Testis (tissue), 2 donors: ENCODE results near the gene KCNAB1.

Experiments
- POLR2A ChIP-seq: fragments of 450-650 bp; IDR thresholded peaks from one replicate; pipeline ENCODE4 v1.6.1; 2017; ENCODE audit warnings: antibody characterized with exemption, mild to moderate bottlenecking, moderate library complexity
- TF ChIP-seq, protein P1 (sequence below), 3 experiments: fragments of 450-650 bp in 2 of 3; fragments of 200-600 bp in 1 of 3; sonication (generic) in 1 of 3; IDR thresholded peaks; one replicate each; pipeline ENCODE4 v1.5.1; 2016 to 2019; ENCODE audit warnings: antibody characterized with exemption in 3 of 3, mild to moderate bottlenecking in 2 of 3, moderate library complexity in 1 of 3

DNA sequence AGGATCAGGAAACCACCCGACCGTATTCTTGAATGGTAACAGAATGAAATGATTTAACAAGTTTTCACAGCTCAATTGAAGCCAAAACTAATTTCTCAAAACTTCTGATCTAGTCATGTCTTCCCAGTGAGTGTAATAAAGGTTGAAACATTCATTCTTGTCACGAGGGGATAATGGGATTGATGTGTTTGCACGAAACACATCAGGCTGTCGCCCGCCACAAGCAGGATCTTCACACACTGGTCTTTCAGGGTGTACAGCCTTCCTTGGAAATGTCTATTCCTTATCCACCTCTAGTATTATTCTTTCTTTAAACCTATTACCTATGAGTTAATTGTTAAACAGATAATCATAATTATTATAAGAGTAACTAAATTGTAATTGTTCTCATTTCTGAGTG, 94.3 kb downstream of the KCNAB1 start:
- TF ChIP-seq, protein P1, sequence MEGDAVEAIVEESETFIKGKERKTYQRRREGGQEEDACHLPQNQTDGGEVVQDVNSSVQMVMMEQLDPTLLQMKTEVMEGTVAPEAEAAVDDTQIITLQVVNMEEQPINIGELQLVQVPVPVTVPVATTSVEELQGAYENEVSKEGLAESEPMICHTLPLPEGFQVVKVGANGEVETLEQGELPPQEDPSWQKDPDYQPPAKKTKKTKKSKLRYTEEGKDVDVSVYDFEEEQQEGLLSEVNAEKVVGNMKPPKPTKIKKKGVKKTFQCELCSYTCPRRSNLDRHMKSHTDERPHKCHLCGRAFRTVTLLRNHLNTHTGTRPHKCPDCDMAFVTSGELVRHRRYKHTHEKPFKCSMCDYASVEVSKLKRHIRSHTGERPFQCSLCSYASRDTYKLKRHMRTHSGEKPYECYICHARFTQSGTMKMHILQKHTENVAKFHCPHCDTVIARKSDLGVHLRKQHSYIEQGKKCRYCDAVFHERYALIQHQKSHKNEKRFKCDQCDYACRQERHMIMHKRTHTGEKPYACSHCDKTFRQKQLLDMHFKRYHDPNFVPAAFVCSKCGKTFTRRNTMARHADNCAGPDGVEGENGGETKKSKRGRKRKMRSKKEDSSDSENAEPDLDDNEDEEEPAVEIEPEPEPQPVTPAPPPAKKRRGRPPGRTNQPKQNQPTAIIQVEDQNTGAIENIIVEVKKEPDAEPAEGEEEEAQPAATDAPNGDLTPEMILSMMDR (IDR thresholded peaks at IDR 0.05): no peak
- no peak for TF ChIP-seq POLR2A
